SIG-M5 treated with dmso at 0.1 percent for 504 hours (cell line): ENCODE results near the gene TNFAIP1.
"Not testable (repeated sequence)": the region's sequence is repeated elsewhere in the genome, so short reads cannot be mapped to it uniquely, and the experiment has no call there.

Experiments used
- DNase-seq: peaks from one replicate; lab custom pipeline; 2025; ENCODE audit not compliant: unreplicated experiment; lab: John Stamatoyannopoulos, UW

Gene TNFAIP1

GRCh38 chr17:28335201-28335958 is at the start of gene TNFAIP1, which contains the start of gene IFT20:
Gene TNFAIP1, plus strand, starts transcription at chr17:28335761. Its CDS starts 3,761 bp downstream, at chr17:28339522.
Gene IFT20, minus strand, starts transcription at chr17:28335472. Its CDS starts 3,487 bp downstream, at chr17:28331985.
- DNase-seq = peak; percentile 100

- DNase-seq = no peak
Measured at GRCh38 chr17:28285965-28286364, 49.6 kb upstream of the TNFAIP1 start.

GRCh38 chr17:28290703-28291102 is 44.9 kb upstream of the TNFAIP1 start:
- no peak for DNase-seq

- peak; percentile 34 for DNase-seq
Measured at GRCh38 chr17:28291780-28292330, 43.7 kb upstream of the TNFAIP1 start.

GRCh38 chr17:28292878-28293277 is 42.7 kb upstream of the TNFAIP1 start:
- not testable (repeated sequence) for DNase-seq

- DNase-seq = peak; percentile 74
Measured at GRCh38 chr17:28293994-28294393, 41.6 kb upstream of the TNFAIP1 start.

GRCh38 chr17:28295677-28296578 is 39.6 kb upstream of the TNFAIP1 start:
- no peak for DNase-seq

- no peak for DNase-seq
Measured at GRCh38 chr17:28298449-28298848, 37.1 kb upstream of the TNFAIP1 start.

GRCh38 chr17:28306954-28307401 is 28.6 kb upstream of the TNFAIP1 start:
- no peak for DNase-seq

- no peak for DNase-seq
Measured at GRCh38 chr17:28313841-28314240, 21.7 kb upstream of the TNFAIP1 start.

- no peak for DNase-seq
Measured at GRCh38 chr17:28315846-28316705, 19.5 kb upstream of the TNFAIP1 start.

GRCh38 chr17:28317099-28317965 is 18.2 kb upstream of the TNFAIP1 start:
- DNase-seq = no peak

GRCh38 chr17:28317966-28318758 is 17.4 kb upstream of the TNFAIP1 start:
- DNase-seq = no peak

- DNase-seq = peak; percentile 99
Measured at GRCh38 chr17:28318759-28319597, 16.6 kb upstream of the TNFAIP1 start, which contains the start of gene TMEM97. Gene TMEM97, plus strand, starts transcription at chr17:28319200. Its CDS starts 40 bp downstream, at chr17:28319240.

- no peak for DNase-seq
Measured at GRCh38 chr17:28319598-28319935, 16.0 kb upstream of the TNFAIP1 start.

GRCh38 chr17:28320215-28321061 is 15.1 kb upstream of the TNFAIP1 start:
- DNase-seq = no peak

GRCh38 chr17:28324267-28324745 is 11.3 kb upstream of the TNFAIP1 start:
- no peak for DNase-seq
